Ascending aorta (tissue), 2 donors: ENCODE results near the gene CEP126. TPM values are rescaled to one million over a fixed set of nuclear protein-coding genes. Genes with fewer than 3 reads are reported as not detected.
"Not testable (repeated sequence)": the region's sequence is repeated elsewhere in the genome, so short reads cannot be mapped to it uniquely, and the experiment has no call there.

Source experiments
- DNase-seq, 2 donors: peaks; one replicate each; pipeline ENCODE4 v3.0.0-alpha.2; 2019; ENCODE audit warnings: low spot score in 2 of 2
- H3K27ac ChIP-seq, 2 donors: fragments of 200-600 bp; sonication (generic); one replicate each; pipeline ENCODE4 v1.5.1; 2016 to 2017; ENCODE audit warnings: mild to moderate bottlenecking in 1 of 2
- H3K27me3 ChIP-seq: fragments of 200-600 bp; sonication (generic); one replicate; pipeline ENCODE4 v1.5.1; 2017
- H3K36me3 ChIP-seq, 2 donors: fragments of 200-600 bp; sonication (generic); one replicate each; pipeline ENCODE4 v1.5.1; 2016
- H3K4me1 ChIP-seq, 2 donors: fragments of 200-600 bp; sonication (generic); one replicate each; pipeline ENCODE4 v1.5.1; 2016 to 2017; ENCODE audit warnings: mild to moderate bottlenecking in 1 of 2
- H3K4me3 ChIP-seq, 2 donors: fragments of 200-600 bp; sonication (generic); one replicate each; pipeline ENCODE4 v1.5.1; 2016 to 2017; ENCODE audit warnings: mild to moderate bottlenecking in 1 of 2
- H3K9me3 ChIP-seq, 2 donors: fragments of 200-600 bp; sonication (generic); one replicate each; pipeline ENCODE4 v1.5.1; 2016
- CTCF ChIP-seq, 3 experiments: fragments of 200-600 bp in 2 of 3; fragments of 450-650 bp in 1 of 3; sonication (generic) in 2 of 3; IDR thresholded peaks; one replicate each; pipeline ENCODE4 v1.5.1; 2016 to 2019; ENCODE audit warnings: antibody characterized with exemption in 3 of 3, mild to moderate bottlenecking in 1 of 3, moderate library complexity in 1 of 3
- intact Hi-C: fragments of 100-400 bp; cut with DNase I; formaldehyde crosslinking; loops from one replicate; pipeline ENCODE4 v1.15.1; 2023
- total RNA-seq: library from RNA; depleted of rRNA; stranded (reverse); fragments of >200 nt; gene quantifications from one replicate; pipeline ENCODE4 v1.1.0, GENCODE V29; 2016

CEP126 gene
- total RNA-seq, 1 donor from 2014 or later: 7.2 TPM

GRCh38 chr11:101949680-101950220, 34.9 kb downstream of the CEP126 start:
- Histone ChIP-seq H3K36me3 (peaks cover 12 to 25% of the 10 kb centered on the region in 2 donors), H3K27me3 (no peaks in the 10 kb centered on the region), H3K4me3 (no peak overlapping the region), H3K9me3 (no peaks in the 10 kb centered on the region), H3K27ac (no peak overlapping the region), H3K4me1 (no peaks in the 10 kb centered on the region)
- no peak for TF ChIP-seq CTCF (IDR thresholded peaks at IDR 0.05)
- no peak for DNase-seq
- intact Hi-C loops: no loop called here

GRCh38 chr11:101955278-101955677, 40.5 kb downstream of the CEP126 start:
- H3K9me3 ChIP-seq: no peaks in the 10 kb centered on the region
- no peaks in the 10 kb centered on the region for H3K27me3 ChIP-seq
- H3K27ac ChIP-seq: no peak overlapping the region
- peaks cover 6 to 24% of the 10 kb centered on the region in 2 donors for H3K36me3 ChIP-seq
- no peaks in the 10 kb centered on the region for H3K4me1 ChIP-seq
- intact Hi-C loops: no loop called here
- no peak overlapping the region for H3K4me3 ChIP-seq
- DNase-seq: no peak
- no peak for TF ChIP-seq CTCF (IDR thresholded peaks at IDR 0.05)

- intact Hi-C loops: no loop called here
- H3K27me3 ChIP-seq: no peaks in the 10 kb centered on the region
Measured at GRCh38 chr11:101955701-101956100, 40.9 kb downstream of the CEP126 start.

GRCh38 chr11:101960231-101960630, 45.4 kb downstream of the CEP126 start:
- Histone ChIP-seq H3K36me3 (peaks cover 6 to 40% of the 10 kb centered on the region in 2 donors), H3K9me3 (no peaks in the 10 kb centered on the region), H3K4me1 (no peaks in the 10 kb centered on the region), H3K27ac (no peak overlapping the region), H3K27me3 (no peaks in the 10 kb centered on the region), H3K4me3 (no peak overlapping the region)
- intact Hi-C loops: no loop called here
- no peak for DNase-seq
- TF ChIP-seq CTCF (IDR thresholded peaks at IDR 0.05): no peak

More at GRCh38 chr11:101955701-101956100, 40.9 kb downstream of the CEP126 start:
- Histone ChIP-seq H3K27ac (no peak overlapping the region), H3K36me3 (peaks cover 6 to 24% of the 10 kb centered on the region in 2 donors), H3K4me3 (no peak overlapping the region), H3K9me3 (no peaks in the 10 kb centered on the region), H3K4me1 (no peaks in the 10 kb centered on the region)
- no peak for DNase-seq
- no peak for TF ChIP-seq CTCF (IDR thresholded peaks at IDR 0.05)

- H3K4me1 ChIP-seq, H3K4me3 ChIP-seq, H3K9me3 ChIP-seq, intact Hi-C loops, H3K27me3 ChIP-seq, H3K27ac ChIP-seq, DNase-seq: not testable (repeated sequence)
- peaks cover under 1 to 24% of the 10 kb centered on the region in 2 donors for H3K36me3 ChIP-seq
Measured at GRCh38 chr11:101964200-101964599, 49.4 kb downstream of the CEP126 start.

GRCh38 chr11:101974255-101974654, 59.4 kb downstream of the CEP126 start:
- DNase-seq: no peak
- H3K36me3 ChIP-seq: peaks cover 3 to 10% of the 10 kb centered on the region in 2 donors
- H3K4me1 ChIP-seq: no peaks in the 10 kb centered on the region
- H3K27me3 ChIP-seq: no peaks in the 10 kb centered on the region
- H3K4me3 ChIP-seq: no peak overlapping the region
- H3K9me3 ChIP-seq: no peaks in the 10 kb centered on the region
- intact Hi-C loops: loop anchor here (10.0 kb wide), 1 partner anchor 109 kb away; no protein-coding TSS in a partner anchor
- TF ChIP-seq CTCF (IDR thresholded peaks at IDR 0.05): peak in 1 of 3 experiments; percentile 29
- H3K27ac ChIP-seq: no peak overlapping the region
